HepG2 (cell line): ENCODE measurements around the gene SLC2A14. TPM values are rescaled to one million over a fixed set of nuclear protein-coding genes. Genes with fewer than 3 reads are reported as not detected.

Source experiments
- ADNP ChIP-seq: sonication (generic); formaldehyde crosslinking; IDR thresholded peaks from 2 replicates; pipeline ENCODE4 v1.4.0; 2020; ENCODE audit warnings: missing genetic modification reagents
- ARID3A ChIP-seq: IDR thresholded peaks from 2 replicates; pipeline ENCODE4 v1.6.1; 2012; ENCODE audit warnings: low read depth, low read length, improper control_type of control experiment
- EEA1 ChIP-seq: sonication (generic); formaldehyde crosslinking; IDR thresholded peaks from 2 replicates; pipeline ENCODE4 v1.5.1; 2020; ENCODE audit warnings: mild to moderate bottlenecking, missing genetic modification reagents, borderline replicate concordance
- FOXC1 ChIP-seq: sonication (generic); formaldehyde crosslinking; IDR thresholded peaks from 2 replicates; pipeline ENCODE4 v1.8.0; 2022; ENCODE audit warnings: mild to moderate bottlenecking, missing genetic modification reagents, borderline replicate concordance
- FOXO4 ChIP-seq: sonication (generic); formaldehyde crosslinking; conservative IDR thresholded peaks from 2 replicates; pipeline ENCODE4 v1.8.1; 2023; ENCODE audit warnings: missing genetic modification reagents
- HDAC2 ChIP-seq: sonication (generic); formaldehyde crosslinking; IDR thresholded peaks from 2 replicates; pipeline ENCODE4 v1.4.0; 2020; ENCODE audit warnings: missing genetic modification reagents
- PHF21A ChIP-seq: sonication (generic); formaldehyde crosslinking; IDR thresholded peaks from 2 replicates; pipeline ENCODE4 v1.5.0; 2020; ENCODE audit warnings: mild to moderate bottlenecking, missing genetic modification reagents
- POLR2AphosphoS2 ChIP-seq: IDR thresholded peaks from 2 replicates; pipeline ENCODE4 v1.6.1; 2011; ENCODE audit warnings: low read depth, low read length, improper control_type of control experiment
- SOX5 ChIP-seq: IDR thresholded peaks from 2 replicates; pipeline ENCODE4 v1.6.1; 2016; ENCODE audit warnings: borderline replicate concordance
- ZBTB25 ChIP-seq: IDR thresholded peaks from 2 replicates; pipeline ENCODE4 v1.6.1; 2018; ENCODE audit warnings: missing genetic modification reagents
- ZKSCAN5 ChIP-seq: sonication (generic); formaldehyde crosslinking; IDR thresholded peaks from 2 replicates; pipeline ENCODE4 v1.5.1; 2020; ENCODE audit warnings: mild to moderate bottlenecking, missing genetic modification reagents
- ZMYM3 ChIP-seq: sonication (generic); formaldehyde crosslinking; IDR thresholded peaks from 2 replicates; pipeline ENCODE4 v1.5.1; 2020; ENCODE audit warnings: mild to moderate bottlenecking, missing genetic modification reagents
- ZNF292 ChIP-seq: sonication (generic); formaldehyde crosslinking; IDR thresholded peaks from 2 replicates; pipeline ENCODE4 v1.8.1; 2022; ENCODE audit warnings: mild to moderate bottlenecking, low read depth, missing genetic modification reagents, borderline replicate concordance
- ZNF329 ChIP-seq: sonication (generic); formaldehyde crosslinking; IDR thresholded peaks from 2 replicates; pipeline ENCODE4 v1.9.0; 2021; ENCODE audit warnings: low read depth, mild to moderate bottlenecking, missing genetic modification reagents
- ZNF350 ChIP-seq: sonication (generic); formaldehyde crosslinking; IDR thresholded peaks from 2 replicates; pipeline ENCODE4 v1.4.0; 2020; ENCODE audit warnings: mild to moderate bottlenecking, low read depth, missing genetic modification reagents, borderline replicate concordance
- ZNF564 ChIP-seq: sonication (generic); formaldehyde crosslinking; IDR thresholded peaks from 2 replicates; pipeline ENCODE4 v1.8.1; 2023; ENCODE audit warnings: mild to moderate bottlenecking, missing genetic modification reagents
- ZNF639 ChIP-seq: conservative IDR thresholded peaks from 2 replicates; pipeline ENCODE4 v1.6.1; 2018; ENCODE audit warnings: missing genetic modification reagents
- ZNF687 ChIP-seq: sonication (generic); formaldehyde crosslinking; IDR thresholded peaks from 2 replicates; pipeline ENCODE4 v1.5.1; 2020; ENCODE audit warnings: mild to moderate bottlenecking, missing genetic modification reagents, moderate library complexity
- ZNF776 ChIP-seq: sonication (generic); formaldehyde crosslinking; IDR thresholded peaks from 2 replicates; pipeline ENCODE4 v1.4.0; 2020; ENCODE audit warnings: mild to moderate bottlenecking, missing genetic modification reagents
- ZNF850 ChIP-seq: sonication (generic); formaldehyde crosslinking; conservative IDR thresholded peaks from 2 replicates; pipeline ENCODE4 v1.9.0; 2021; ENCODE audit warnings: mild to moderate bottlenecking, missing genetic modification reagents
- polyA plus RNA-seq, 8 experiments: library from polyadenylated mRNA; depleted of rRNA in 3 of 8; stranded (reverse) in 7 of 8; unstranded in 1 of 8; fragments of >200 nt; fragmentation: Illumina TruSeq in 4 of 8; extraction: Trizol in 4 of 8; gene quantifications; 2 replicates each; pipeline versions ENCODE4 v1.2.1 to v1.2.3, GENCODE V29; 2011 to 2016; ENCODE audit warnings: low read depth in 4 of 8, missing spikeins in 1 of 8, mixed read lengths in 1 of 8; ENCODE audit not compliant: insufficient read depth in 1 of 8
- total RNA-seq, 5 experiments: library from RNA; depleted of rRNA; stranded (reverse); fragments of >200 nt; fragmentation: Illumina TruSeq; extraction: Trizol; gene quantifications; 2 replicates each; pipeline ENCODE4 v1.2.3, GENCODE V29; 2016; ENCODE audit warnings: low read depth in 1 of 5

SLC2A14 gene
- total and polyA plus RNA-seq, 2 of the 13 experiments (the other 11 are each of a cell fraction or from before 2014, with no cell fraction given): 7.7 to 39.0 TPM

GRCh38 chr12:7907009-7907408 lies 34.3 kb upstream of the SLC2A14 start (continued):
- TF ChIP-seq SOX5 (CRISPR knock-in tag): peak; percentile 79; the same call in 1 of the 2 replicates
- no peak for TF ChIP-seq ZNF687 (CRISPR knock-in tag)
- 0 out of 2 replicates have a peak, but pooled peaks have one; percentile 9 for TF ChIP-seq FOXO4 (CRISPR knock-in tag)
- no peak for TF ChIP-seq ZNF329 (CRISPR knock-in tag)
- no peak for TF ChIP-seq POLR2AphosphoS2
- TF ChIP-seq EEA1 (CRISPR knock-in tag): no peak
- peak; percentile 90 for TF ChIP-seq HDAC2 (CRISPR knock-in tag)
- TF ChIP-seq ZNF350 (CRISPR knock-in tag): 0 out of 2 replicates have a peak, but pooled peaks have one; percentile 19
- TF ChIP-seq ZNF776: no peak
- TF ChIP-seq ARID3A: peak; percentile 90
- TF ChIP-seq PHF21A (CRISPR knock-in tag): peak; percentile 81
- TF ChIP-seq ZNF639 (CRISPR knock-in tag): peak; percentile 72; the same call in 1 of the 2 replicates
- peak; percentile 79 for TF ChIP-seq ADNP (CRISPR knock-in tag)
- no peak for TF ChIP-seq ZNF850
- TF ChIP-seq ZNF292 (CRISPR knock-in tag): peak; percentile 79; the same call in 1 of the 2 replicates
- TF ChIP-seq ZMYM3 (CRISPR knock-in tag): peak; percentile 92
- TF ChIP-seq FOXC1 (CRISPR knock-in tag): no peak
- 0 out of 2 replicates have a peak, but pooled peaks have one; percentile 55 for TF ChIP-seq ZKSCAN5 (CRISPR knock-in tag)
- TF ChIP-seq ZBTB25 (CRISPR knock-in tag): no peak
- no peak for TF ChIP-seq ZNF564
